ENCODE data around the gene TCF15. TPM values are rescaled to one million over a fixed set of nuclear protein-coding genes. Genes with fewer than 3 reads are reported as not detected.

The TCF15 gene
- total and polyA plus RNA-seq, 5 experiments from 2014 or later, result not detected

DNA sequence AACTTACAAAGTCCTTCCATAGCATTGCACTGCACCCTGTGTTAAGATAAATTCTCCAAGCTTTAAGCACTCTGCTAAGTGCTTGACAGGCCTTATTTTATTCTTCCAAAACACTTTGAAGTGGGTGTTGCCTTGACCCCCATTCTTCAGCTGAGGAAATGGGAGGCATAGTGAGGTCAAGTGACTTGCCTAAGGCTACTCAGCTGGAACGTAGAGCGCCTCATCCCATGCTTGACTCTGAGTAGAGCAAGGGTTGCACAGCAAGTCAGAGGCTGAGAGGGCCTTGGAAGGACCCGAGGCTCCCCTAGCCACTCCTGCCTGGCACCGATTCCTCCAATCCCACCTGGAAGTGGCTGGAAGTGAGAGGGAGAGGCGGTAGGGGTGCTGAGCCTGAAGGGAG lies 46.9 kb downstream of the TCF15 start:
- H3K4me3 Mint-ChIP-seq, result no peak overlapping the region

DNA sequence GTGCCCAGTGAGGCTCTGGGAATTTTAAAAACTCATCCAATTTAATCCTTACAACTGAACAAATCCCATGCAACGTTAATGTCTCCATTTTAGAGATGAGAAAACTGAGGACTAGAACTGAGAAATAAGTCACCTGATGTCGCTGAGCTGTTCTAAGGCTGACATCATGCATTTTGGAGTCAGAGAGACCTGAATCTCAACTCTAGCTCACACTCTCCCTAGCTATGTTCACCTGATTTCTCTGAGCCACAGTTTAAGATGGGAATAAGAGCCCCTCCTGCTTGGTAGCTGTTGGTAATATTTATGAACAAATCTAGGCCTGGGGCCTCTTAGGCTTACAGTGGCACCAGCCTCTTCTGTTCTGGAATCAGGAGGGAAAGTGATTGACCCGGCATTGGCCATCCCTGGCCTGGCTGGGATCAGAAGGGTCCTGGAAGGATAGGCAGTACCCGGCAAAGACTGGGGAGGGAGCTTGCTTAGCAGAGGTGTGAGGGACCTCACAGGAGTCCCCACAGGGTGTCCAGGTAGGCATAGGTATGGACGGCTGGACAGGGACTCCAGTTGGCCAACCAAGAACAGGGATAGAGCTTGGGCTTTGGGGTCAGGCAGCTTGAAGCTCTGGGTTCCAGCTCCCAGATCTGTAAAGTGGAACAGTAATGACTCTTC lies 47.7 kb downstream of the TCF15 start:
- peaks cover 0 to 4% (median 0%) of the 10 kb centered on the region in 4 donors for H3K4me1 Mint-ChIP-seq
- POLR2A ChIA-PET, result no interaction called here
- peak overlapping the region in 1 of 10 donors; percentile 29 for H3K27ac Mint-ChIP-seq
- no peak for DNase-seq
- ATAC-seq, result no peak
- H3K36me3 Mint-ChIP-seq, result no peaks in the 10 kb centered on the region
- H3K9me3 Mint-ChIP-seq, result no peaks in the 10 kb centered on the region
- no peak overlapping the region for H3K4me3 Mint-ChIP-seq
- H3K27me3 Mint-ChIP-seq, result peaks cover 9 to 22% (median 18%) of the 10 kb centered on the region in 5 donors

More for the DNA sequence above, 46.9 kb downstream of the TCF15 start:
- H3K9me3 Mint-ChIP-seq, result no peaks in the 10 kb centered on the region
- DNase-seq (no peak), ATAC-seq (no peak)
- H3K27me3 Mint-ChIP-seq, result peaks cover 10 to 27% (median 14%) of the 10 kb centered on the region in 5 donors
- peaks cover 0 to 6% (median 0%) of the 10 kb centered on the region in 4 donors for H3K4me1 Mint-ChIP-seq
- POLR2A ChIA-PET, result no interaction called here
- H3K36me3 Mint-ChIP-seq, result no peaks in the 10 kb centered on the region
- no peak overlapping the region for H3K27ac Mint-ChIP-seq

DNA sequence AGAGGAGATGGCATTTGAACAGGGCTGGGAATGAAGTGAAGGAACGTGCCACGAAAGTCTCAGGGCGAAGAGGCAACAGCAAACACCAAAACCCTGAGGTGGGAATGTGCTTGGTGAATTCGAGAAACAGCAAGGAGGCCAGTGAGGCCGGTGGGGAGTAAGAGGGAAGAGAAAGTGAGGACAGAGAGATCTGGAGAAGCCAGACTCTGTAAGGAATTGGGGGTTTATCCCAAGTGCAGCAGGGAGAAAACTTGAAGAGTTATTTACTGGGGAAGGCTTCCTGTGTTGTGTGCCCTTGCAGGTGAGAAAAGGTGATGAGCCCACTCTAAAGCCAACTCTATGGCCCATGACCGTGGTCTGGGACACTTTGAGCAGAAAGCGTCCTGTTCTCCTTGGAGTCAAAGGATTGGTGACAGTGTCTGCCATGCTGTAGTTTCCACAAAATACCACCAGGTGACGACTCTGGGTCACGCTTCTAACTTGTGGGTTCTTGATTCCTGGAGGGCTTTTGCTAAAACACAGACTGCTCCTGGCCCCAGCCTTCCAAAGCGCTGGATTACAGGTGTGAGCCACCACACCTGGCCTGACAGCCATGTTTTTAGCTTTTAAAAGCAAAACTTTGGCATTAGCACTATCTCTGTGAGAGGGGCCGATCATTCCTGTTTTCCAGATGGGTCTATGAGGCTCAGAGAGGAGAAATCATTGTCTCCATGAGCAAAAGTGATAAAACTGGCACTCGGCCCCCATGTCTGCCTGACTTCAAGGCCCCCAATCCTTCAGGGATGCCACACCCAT lies 48.5 kb downstream of the TCF15 start:
- POLR2A ChIA-PET, result no interaction called here
- H3K27ac Mint-ChIP-seq, result peak overlapping the region in 1 of 10 donors; percentile 27
- H3K4me1 Mint-ChIP-seq, result peaks cover 0 to 3% (median 0%) of the 10 kb centered on the region in 4 donors
- peak in 7 of 10 donors; percentile 3 to 42 (median 29) for DNase-seq
- H3K9me3 Mint-ChIP-seq, result no peaks in the 10 kb centered on the region
- peak; percentile 59 to 76 for ATAC-seq
- peaks cover 8 to 19% (median 15%) of the 10 kb centered on the region in 5 donors for H3K27me3 Mint-ChIP-seq
- H3K4me3 Mint-ChIP-seq, result no peak overlapping the region
- H3K36me3 Mint-ChIP-seq, result no peaks in the 10 kb centered on the region

DNA sequence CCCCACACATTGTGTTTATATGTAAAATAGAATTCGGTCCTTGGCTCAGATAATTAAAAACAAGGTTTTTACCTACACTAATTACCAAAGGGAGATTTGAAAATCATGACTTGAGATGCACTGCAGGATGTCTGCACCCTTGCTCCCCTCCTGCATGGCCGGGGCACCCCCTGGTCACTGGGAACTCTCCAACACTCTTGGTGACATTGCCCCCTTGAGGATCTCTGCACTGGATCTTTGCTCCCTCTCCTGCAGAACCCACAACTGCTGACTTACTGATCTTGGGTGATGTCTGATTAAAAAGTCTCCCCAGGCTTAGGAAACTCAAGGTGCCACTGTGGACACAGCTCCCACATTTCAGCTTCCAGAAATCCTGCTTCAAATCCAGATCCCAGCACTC lies 49.4 kb downstream of the TCF15 start:
- no peaks in the 10 kb centered on the region for H3K9me3 Mint-ChIP-seq
- peaks cover 8 to 22% (median 21%) of the 10 kb centered on the region in 5 donors for H3K27me3 Mint-ChIP-seq

DNA sequence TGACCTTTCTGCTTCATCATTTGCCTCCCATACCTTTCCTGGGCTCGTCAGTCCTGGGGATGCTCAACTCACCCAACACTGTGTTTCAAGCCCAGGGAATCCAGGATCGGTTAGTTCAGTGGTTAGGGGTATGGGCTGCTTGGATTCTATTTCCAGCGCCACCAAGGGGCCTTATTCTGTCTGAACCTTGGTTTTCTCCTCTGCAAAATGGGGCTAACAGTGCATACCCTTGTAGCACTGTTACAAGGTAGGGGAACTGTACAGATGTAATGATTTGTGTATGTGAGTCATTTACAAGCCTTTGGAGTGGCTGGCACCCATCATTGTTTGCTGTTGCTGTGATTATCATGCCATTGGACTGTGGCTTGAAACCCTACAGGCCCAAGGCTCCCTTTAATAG lies 52.0 kb downstream of the TCF15 start:
- Mint-ChIP-seq H3K36me3 (no peaks in the 10 kb centered on the region), H3K4me1 (peaks cover 0 to 3% (median 0%) of the 10 kb centered on the region in 4 donors), H3K4me3 (no peak overlapping the region), H3K27me3 (peaks cover 20 to 42% (median 27%) of the 10 kb centered on the region in 5 donors), H3K9me3 (no peaks in the 10 kb centered on the region), H3K27ac (no peak overlapping the region)
- POLR2A ChIA-PET, result interaction anchor here (0.6 kb wide), 1 partner anchor 1240 kb away, joined by 3 read pairs; no protein-coding TSS in a partner anchor
- no peak for ATAC-seq
- DNase-seq, result no peak

More for the DNA sequence above, 49.4 kb downstream of the TCF15 start:
- ATAC-seq (no peak), DNase-seq (no peak)
- no peaks in the 10 kb centered on the region for H3K36me3 Mint-ChIP-seq
- peaks cover 0 to 3% (median 0%) of the 10 kb centered on the region in 4 donors for H3K4me1 Mint-ChIP-seq
- POLR2A ChIA-PET, result no interaction called here
- H3K27ac Mint-ChIP-seq, result no peak overlapping the region
- H3K4me3 Mint-ChIP-seq, result no peak overlapping the region

DNA sequence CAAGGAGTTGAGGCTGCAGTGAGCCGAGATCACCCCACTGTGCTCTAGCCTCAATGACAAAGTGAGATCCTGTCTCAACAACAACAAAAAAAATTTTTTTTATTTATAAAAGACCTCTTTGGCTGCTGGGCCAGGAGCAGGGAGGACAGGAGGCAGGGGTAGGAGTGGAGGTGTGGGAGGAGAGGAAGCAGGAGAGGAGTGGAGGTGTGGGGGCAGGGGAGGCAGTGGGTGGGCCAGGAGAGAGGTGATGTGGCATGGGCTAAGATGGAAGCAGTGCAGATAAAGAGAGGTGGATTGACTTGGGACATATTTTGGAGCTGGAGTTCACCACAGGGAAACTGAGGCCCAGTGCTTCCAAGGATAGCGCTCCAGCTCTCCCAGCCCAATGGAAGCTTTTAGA lies 53.1 kb downstream of the TCF15 start:
- no peaks in the 10 kb centered on the region for H3K36me3 Mint-ChIP-seq
- ATAC-seq (no peak), DNase-seq (no peak)
- no peaks in the 10 kb centered on the region for H3K9me3 Mint-ChIP-seq
- H3K27ac Mint-ChIP-seq, result no peak overlapping the region
- H3K4me1 Mint-ChIP-seq, result peaks cover 0 to 3% (median 0%) of the 10 kb centered on the region in 4 donors
- no peak overlapping the region for H3K4me3 Mint-ChIP-seq
- H3K27me3 Mint-ChIP-seq, result peaks cover 23 to 50% (median 32%) of the 10 kb centered on the region in 5 donors
- POLR2A ChIA-PET, result no interaction called here

DNA sequence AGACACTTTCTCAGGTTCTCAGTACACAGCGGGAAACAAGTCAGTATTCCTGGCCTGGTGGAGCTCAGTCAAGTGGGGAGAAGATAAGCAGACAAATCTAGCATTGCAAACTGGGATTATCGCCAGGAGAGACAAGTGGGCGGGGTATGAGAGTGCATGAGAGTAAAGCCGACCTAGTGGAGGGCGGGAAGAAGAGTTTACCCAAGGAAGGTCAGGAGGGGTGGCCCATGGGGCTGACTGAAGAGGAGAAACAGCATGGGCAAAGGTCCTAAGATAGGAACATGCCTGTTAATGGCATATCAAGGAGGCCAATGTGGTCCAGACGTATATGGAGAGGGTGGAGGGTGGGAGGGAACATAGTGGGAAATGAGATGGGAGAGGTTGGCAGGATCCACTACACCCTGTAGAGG lies 54.1 kb downstream of the TCF15 start:
- Mint-ChIP-seq H3K36me3 (no peaks in the 10 kb centered on the region), H3K4me1 (no peaks in the 10 kb centered on the region), H3K4me3 (no peak overlapping the region), H3K27ac (no peak overlapping the region), H3K9me3 (no peaks in the 10 kb centered on the region), H3K27me3 (peaks cover 19 to 54% (median 40%) of the 10 kb centered on the region in 5 donors)
- no peak for ATAC-seq
- no peak for DNase-seq
- POLR2A ChIA-PET, result no interaction called here

Other genes starting within 250 kb of the TCF15 start
- gene TRIB3, start 229.5 kb downstream of the TCF15 start, total RNA-seq, result 1 to 10 TPM; 8.7 to 8.9 TPM
- gene TRIB3, start 229.5 kb downstream of the TCF15 start, polyA plus RNA-seq, result 1 to 10 TPM; 5.5 to 6.5 (median 6.2) TPM
- gene RBCK1, start 202.0 kb downstream of the TCF15 start, total RNA-seq, result 100 to 1,000 TPM; 108 to 116 TPM
- 10 to 100 TPM; 65.3 to 82.2 (median 75.7) TPM for gene RBCK1, start 202.0 kb downstream of the TCF15 start, polyA plus RNA-seq
- gene TBC1D20, start 147.8 kb downstream of the TCF15 start, total RNA-seq, result 10 to 100 TPM; 33.6 to 36.6 TPM
- gene TBC1D20, start 147.8 kb downstream of the TCF15 start, polyA plus RNA-seq, result 10 to 100 TPM; 13.8 to 20.8 (median 19.0) TPM
- gene CSNK2A1, start 66.5 kb downstream of the TCF15 start, total RNA-seq, result 10 to 100 TPM; 91.8 to 93.8 TPM
- 10 to 100 TPM; 49.6 to 52.0 (median 49.7) TPM for gene CSNK2A1, start 66.5 kb downstream of the TCF15 start, polyA plus RNA-seq
- gene SRXN1, start 42.9 kb upstream of the TCF15 start, total RNA-seq, result 1 to 10 TPM; 2.4 to 2.6 TPM
- 10 to 100 TPM in 1 of 3 donors, under 1 TPM in 2; 0.26 to 15.6 (median 0.86) TPM for gene SRXN1, start 42.9 kb upstream of the TCF15 start, polyA plus RNA-seq
- gene SCRT2, start 65.5 kb upstream of the TCF15 start, total RNA-seq, result not detected
- gene SCRT2, start 65.5 kb upstream of the TCF15 start, polyA plus RNA-seq, result not detected
- gene SLC52A3, start 158.2 kb upstream of the TCF15 start, total RNA-seq, result under 1 TPM in 1 of 2 experiments, not detected in 1; 0.19 TPM
- gene SLC52A3, start 158.2 kb upstream of the TCF15 start, polyA plus RNA-seq, result under 1 TPM in 1 of 3 donors, not detected in 2; 0.09 TPM
- gene FAM110A, start 223.4 kb upstream of the TCF15 start, total RNA-seq, result 10 to 100 TPM; 20.3 to 24.5 TPM
- gene FAM110A, start 223.4 kb upstream of the TCF15 start, polyA plus RNA-seq, result 10 to 100 TPM in 1 of 3 donors, 1 to 10 TPM in 2; 4.5 to 21.4 (median 9.4) TPM

Data from naive thymus-derived CD8-positive, alpha-beta T cell (primary cell).